GM21367 (cell line): Measurements from ENCODE around the gene CPXM2.

Source experiments
- ATAC-seq: cut with Tn5 transposase; IDR thresholded peaks from one replicate; pipeline ENCODE4 v1.9.1; 2021; ENCODE audit not compliant: unreplicated experiment

Gene CPXM2

GRCh38 chr10:123778719-123779517 is 112.7 kb downstream of the CPXM2 start:
- no peak for ATAC-seq

GRCh38 chr10:123777881-123778280 is 113.7 kb downstream of the CPXM2 start:
- no peak for ATAC-seq

DNA sequence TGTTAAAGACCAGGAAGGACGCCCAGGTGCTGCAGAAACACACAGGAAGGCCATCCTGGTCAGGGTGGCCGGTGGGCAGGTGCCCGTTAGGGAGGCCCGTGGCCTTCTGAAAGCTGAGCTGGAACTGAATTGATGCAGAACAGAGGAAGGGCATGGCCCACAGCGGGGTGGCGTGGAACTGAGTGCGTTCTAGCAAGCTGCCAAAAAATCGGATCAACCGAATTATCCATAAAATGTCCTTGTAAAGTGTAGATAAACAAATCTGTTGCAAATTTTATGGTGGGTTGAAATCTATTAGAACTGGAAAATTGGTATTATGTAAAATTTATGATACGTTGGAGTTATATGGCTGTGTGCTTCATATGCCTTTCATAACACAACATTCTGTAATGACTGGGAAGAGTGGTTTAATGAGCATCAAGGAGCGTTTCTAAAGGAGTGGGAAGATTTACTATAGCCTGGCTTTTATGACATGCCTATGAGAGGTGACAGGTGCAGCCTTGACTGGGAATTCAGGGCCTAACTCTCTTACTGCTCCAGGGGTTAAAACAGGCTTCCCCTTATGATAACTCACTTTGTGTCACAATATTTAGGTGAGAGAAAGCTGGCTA is 117.4 kb downstream of the CPXM2 start:
- ATAC-seq, result no peak

DNA sequence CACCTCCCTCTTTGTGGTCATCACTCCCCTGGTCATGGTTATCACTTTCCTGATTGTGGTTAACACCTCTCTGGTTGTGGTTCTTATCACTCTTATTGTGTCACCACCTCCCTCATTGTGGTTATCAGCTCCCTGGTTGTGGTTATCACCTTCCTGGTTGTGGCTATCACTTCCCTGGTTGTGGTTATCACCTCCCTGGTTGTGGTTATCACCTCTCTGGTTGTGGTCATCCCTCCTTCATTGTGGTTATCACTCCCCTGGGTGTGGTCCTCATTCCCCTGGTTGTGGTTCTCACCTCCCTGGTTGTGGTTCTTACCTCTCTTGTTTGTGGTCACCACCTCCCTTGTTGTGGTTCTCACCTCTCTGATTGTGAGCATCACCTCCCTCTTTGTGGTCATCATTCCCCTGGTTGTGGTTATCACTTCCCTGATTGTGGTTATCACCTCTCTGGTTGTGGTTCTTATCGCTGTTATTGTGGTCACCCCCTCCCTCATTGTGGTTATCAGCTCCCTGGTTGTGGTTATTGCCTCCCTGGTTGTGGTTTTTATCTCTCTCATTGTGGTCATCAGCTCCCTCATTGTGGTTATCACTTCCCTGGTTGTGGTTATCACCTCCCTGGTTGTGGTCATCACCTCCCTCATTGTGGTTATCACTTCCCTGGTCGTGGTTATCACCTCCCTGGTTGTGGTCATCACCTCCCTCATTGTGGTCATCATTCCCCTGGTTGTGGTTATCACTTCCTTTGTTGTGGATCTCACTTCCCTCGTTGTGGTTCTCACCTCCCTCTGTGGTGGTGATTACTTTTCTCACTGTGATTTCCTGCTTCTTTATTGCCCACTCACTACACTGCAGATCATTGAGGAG is 118.7 kb downstream of the CPXM2 start:
- ATAC-seq, result no peak

DNA sequence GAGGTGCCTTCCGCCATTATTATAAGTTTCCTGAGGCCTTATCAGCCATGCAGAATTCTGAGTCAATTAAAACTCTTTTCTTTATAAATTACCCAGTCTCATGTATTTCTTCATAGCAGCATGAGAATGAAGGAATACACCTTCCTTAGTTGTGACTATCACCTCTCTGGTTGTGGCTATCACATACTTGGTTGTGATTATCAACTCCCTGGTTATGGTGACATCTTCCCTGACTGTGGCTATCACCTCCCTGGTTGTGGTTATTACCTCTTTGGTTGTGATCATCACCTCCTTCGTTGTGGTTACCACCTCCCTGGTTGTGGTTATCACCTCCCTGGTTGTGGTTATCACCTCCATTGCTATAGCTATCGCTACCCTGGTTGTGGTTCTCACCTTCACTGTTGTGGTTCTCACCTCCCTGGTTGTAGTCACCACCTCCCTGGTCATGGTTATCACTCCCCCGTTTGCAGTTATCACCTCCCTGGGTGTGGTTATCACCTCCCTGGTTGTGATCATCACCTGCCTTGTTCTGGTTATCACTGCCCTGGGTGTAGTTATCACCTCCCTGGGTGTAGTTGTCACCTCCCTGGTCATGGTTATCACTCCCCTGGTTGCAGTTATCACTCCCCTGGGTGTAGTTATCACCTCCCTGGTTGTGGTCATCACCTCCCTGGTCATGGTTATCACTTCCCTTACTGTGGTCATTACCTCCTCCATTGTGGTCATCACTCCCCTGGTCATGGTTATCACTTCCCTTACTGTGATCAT is 119.5 kb downstream of the CPXM2 start:
- ATAC-seq, result no peak

DNA sequence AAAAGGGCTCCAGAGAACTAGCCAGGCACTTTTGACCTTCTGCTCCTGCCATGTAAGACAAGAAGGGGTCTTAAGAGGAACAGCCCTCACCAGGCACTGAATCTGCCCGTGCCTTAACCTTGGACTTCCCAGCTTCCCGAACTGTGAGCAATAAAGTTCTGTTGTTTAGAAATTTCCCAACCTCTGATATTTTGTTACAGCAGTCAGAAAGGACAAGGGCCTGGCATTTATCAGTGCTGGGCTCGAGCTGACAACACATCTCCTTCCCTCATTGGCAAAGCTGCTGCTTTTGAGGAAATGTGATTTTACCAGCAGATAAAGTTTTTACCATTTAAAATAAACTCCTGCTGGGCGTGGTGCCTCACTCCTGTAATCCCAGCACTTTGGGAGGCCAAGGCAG is 122.0 kb downstream of the CPXM2 start:
- no peak for ATAC-seq

GRCh38 chr10:123766761-123767160 is 124.8 kb downstream of the CPXM2 start:
- no peak for ATAC-seq

- no peak for ATAC-seq
Measured at GRCh38 chr10:123766012-123766411, 125.6 kb downstream of the CPXM2 start.

DNA sequence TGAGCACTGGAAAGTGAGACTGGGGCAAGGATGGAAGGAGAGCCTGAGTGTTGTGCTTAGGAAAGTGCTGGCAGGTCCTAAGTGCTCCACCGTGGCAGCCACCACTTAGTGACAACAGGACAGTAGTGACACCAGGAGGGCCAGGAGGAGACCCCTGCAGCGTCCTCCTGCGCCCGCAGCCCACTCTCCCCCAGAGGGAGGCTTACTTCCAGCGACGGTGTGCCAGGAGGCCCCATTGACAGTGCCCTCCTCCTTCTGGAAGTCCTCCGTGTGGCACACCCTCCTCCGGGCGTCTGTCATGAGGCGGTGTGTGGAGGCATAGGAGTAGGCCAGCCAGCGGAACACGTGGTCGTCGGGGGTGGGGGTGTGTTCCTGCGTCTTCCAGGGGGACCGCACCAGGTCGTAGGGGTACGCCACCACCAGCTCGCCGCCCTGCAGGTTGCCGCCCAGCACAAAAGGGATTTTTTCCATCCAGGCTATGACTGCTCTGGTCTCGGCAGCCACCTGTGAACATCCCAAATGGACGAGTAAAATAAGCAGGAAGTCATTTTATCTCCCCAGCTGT is 129.9 kb downstream of the CPXM2 start:
- no peak for ATAC-seq

- ATAC-seq, result no peak
Measured at GRCh38 chr10:123761038-123761428, 130.6 kb downstream of the CPXM2 start.

DNA sequence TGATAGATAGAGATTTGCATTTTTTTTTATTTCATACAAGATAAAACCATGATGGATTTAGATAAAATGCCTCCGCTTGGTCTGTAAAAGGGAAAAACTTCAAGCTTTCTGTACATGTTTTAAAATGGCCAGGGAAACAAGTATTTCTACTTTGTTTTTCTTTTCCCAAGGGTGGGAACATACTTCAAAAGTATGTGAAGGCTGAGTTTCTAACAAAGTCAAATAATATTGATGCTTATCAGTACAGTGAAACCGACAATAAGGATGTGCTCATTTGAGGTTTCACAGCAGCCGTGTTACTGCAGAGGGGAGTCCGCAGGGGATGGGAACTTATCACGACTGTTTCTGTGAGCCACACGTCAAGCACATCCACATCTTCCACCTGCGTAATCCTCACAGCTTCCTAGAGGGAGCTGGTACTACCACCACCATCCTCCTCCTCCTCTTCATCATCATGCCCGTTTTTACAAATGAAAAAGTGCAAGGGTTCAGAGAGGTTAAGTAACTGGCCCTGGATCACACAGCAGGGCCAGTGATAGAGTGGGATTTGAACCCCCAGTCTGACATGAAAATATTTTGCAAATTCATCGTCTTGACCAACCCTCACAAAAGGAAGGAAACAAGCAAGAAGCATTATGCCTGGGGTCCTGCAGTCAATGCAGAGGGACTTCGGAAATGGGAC is 131.1 kb downstream of the CPXM2 start:
- ATAC-seq, result no peak

DNA sequence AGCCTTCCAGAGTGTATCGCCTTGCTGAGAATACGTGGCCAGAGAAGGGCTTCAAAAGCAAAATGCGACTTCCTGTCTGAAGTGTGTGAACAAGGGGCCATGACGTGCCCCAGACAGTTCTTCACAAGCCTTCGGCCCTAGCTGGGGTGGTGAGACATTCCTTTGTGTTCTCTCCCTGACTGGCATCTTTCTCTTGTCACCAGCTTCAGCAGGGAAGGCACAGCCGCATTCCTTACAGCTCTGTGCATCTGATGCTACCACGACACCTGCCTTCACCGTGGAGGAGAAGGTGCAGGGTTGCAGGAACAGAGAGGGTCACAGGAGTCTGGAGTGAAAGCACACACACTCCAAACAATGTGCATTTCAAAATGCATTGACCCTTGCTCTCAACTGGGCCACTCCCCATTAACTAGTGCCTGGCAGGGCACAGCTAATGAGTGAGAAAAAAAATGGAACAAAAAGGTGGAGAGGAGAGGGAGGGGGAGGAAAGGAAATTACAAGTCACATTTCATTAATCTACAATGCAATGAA is 132.0 kb downstream of the CPXM2 start:
- ATAC-seq, result no peak

DNA sequence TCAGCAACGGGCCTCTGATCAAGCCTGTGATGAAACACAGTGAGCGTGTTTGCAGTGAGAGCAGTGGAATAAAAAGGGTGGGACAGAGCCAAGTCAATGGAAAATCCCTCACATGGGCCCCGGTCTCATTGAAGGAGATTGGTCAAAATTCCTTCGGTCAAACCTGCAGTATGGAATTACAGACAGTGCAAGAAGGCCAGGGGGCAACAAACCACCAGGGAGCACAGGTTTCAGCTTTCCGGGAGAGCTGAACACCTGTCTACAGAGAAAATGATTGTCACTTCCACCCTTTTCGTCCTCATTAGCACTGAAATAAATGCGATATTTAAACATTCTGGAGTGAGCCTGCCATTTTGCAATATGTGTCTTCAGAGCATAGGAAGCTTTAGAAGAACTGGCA is 132.6 kb downstream of the CPXM2 start:
- no peak for ATAC-seq

DNA sequence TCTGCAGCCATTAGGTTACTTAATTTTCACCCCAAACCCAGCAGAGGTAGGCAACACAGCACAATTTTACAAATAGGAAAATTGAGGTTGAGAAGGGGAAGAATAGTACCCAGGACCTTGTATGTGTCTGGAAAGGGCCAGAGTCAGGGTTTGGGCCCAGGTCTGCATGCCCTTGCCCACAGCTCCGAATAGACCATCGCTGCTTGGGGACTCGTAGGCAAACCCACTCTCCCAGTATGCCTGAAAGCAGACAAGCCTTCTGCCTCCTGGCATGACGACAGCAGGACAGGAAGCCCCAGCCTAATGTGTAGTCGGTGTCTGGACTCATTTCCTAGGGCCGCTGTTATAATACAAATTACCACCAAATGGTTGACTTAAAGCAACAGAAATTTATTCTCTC is 133.8 kb downstream of the CPXM2 start:
- no peak for ATAC-seq

DNA sequence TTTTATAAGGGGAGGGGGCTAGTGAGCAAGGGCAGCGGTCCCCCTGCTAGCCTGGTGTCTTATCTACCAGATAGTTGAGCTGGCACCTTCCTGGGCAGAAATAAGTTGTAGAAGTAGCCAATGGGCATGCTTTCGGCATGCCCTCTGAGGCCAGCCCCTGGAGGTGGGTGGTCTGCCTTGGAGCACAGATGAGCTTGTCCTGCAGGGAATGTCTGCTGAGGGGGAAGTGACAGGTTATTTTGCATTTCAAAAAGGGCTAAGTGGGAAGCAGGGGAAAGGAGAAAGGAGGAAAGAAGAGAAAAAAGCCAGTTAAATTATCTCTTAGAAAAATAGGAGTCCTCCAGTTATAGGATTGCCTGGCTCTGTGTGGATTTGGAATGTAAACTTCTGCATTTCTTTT is 136.5 kb downstream of the CPXM2 start:
- ATAC-seq, result no peak

- ATAC-seq, result no peak
Measured at GRCh38 chr10:123754123-123754522, 137.5 kb downstream of the CPXM2 start.

DNA sequence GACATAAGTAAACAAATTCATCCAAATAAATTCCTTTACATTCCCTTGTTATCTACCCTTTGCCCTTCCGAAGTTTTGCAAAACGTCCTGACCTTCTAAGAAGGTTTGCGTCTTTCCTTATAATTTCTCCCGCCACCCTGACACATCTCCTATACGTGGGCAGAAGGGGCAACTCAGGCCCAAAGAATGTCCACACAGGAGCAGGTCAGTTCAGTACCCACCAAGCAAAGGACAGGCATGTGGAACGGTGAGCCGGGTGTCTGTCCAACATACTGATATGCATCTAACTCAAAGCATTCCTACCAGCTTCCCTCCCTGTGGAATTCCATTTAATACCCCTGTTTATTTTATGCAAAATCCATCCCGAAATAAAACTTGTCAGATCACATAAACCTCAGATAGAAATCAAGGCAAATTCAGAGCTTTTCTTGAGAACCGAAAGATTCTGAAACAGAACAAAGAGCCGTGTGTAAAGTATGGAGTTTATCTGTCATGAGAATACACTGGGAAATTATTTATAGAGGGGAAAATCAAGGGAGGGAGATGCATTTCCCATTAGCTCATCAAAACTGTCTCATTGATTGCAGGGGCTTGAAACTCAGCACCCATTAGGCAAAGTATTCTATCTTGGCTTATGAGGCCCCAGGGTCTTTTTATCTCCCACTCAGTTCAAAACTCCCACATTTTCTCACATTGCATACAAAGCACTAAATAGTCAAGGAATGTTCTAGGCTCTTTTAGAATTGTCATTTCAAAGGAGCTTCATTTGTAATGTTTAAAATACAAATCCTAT is 140.1 kb downstream of the CPXM2 start:
- no peak for ATAC-seq

DNA sequence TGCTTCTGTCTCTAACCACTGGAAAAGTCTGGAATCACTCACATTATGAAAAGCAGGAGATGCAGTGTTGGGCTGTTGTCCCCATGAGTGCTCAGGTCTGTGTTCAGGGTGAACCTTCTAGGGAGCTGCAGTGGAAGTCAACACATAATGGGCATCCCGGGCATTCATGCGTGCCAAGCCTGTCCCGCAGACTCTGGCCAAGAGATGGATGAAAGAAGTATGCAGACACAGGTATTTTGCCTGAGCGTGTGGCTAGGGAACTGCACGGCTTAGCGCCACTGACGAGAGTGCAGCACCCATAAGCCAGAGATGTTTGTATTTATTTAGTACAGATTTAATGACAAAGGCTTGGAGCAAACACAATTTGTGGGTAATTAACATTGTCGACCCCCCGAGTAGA is 140.7 kb downstream of the CPXM2 start:
- no peak for ATAC-seq

DNA sequence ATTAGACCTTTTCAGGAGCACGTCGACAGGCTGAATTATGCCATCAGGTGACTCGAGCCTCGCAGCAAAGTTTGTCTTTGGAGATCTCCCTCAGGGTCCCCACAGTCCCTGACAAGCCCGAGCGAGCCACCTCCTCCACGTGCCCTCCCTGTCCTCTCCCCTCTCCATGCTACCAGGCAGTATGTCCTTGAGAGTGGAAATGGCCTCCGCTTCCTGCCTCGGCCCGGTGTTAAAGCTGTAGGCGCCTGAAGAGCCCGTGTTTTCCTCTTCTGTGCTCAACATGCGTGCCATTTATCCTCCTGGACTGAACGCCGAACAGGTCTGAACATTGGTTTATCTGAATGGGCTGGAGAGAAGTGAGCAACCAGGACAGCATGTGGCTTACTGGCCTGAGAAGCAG is 142.9 kb downstream of the CPXM2 start:
- no peak for ATAC-seq
